ENCODE results near the gene RTP4.

The RTP4 gene

GRCh38 chr3:187367561-187368103 is 553 bp upstream of the RTP4 start:
- no peak overlapping the region for H3K4me3 ChIP-seq (replicated peaks in 1 of 2; ENCODE audit: low read depth in 2 of 2, low read length in 2 of 2)
- no peak for DNase-seq (ENCODE audit: low read depth in 2 of 2)
- no peak for TF ChIP-seq CTCF (IDR thresholded peaks at IDR 0.05; ENCODE audit: low read depth, low read length)

GRCh38 chr3:187369089-187369447 is 883 bp downstream of the RTP4 start:
- no peak overlapping the region for H3K4me3 ChIP-seq (replicated peaks in 1 of 2; ENCODE audit: low read depth in 2 of 2, low read length in 2 of 2)
- TF ChIP-seq CTCF (IDR thresholded peaks at IDR 0.05; ENCODE audit: low read depth, low read length), result no peak
- DNase-seq (ENCODE audit: low read depth in 2 of 2), result no peak

- no peak for DNase-seq (ENCODE audit: low read depth in 2 of 2)
- H3K4me3 ChIP-seq (replicated peaks in 1 of 2; ENCODE audit: low read depth in 2 of 2, low read length in 2 of 2), result no peak overlapping the region
- TF ChIP-seq CTCF (IDR thresholded peaks at IDR 0.05; ENCODE audit: low read depth, low read length), result no peak
These were observed 1.9 kb downstream of the RTP4 start for GRCh38 chr3:187370051-187370450.

- no peak for TF ChIP-seq CTCF (IDR thresholded peaks at IDR 0.05; ENCODE audit: low read depth, low read length)
- DNase-seq (ENCODE audit: low read depth in 2 of 2), result no peak
- no peak overlapping the region for H3K4me3 ChIP-seq (replicated peaks in 1 of 2; ENCODE audit: low read depth in 2 of 2, low read length in 2 of 2)
These were observed 7.4 kb downstream of the RTP4 start for GRCh38 chr3:187375581-187375980.

GRCh38 chr3:187377842-187378241 is 9.7 kb downstream of the RTP4 start:
- no peak overlapping the region for H3K4me3 ChIP-seq (replicated peaks in 1 of 2; ENCODE audit: low read depth in 2 of 2, low read length in 2 of 2)
- DNase-seq (ENCODE audit: low read depth in 2 of 2), result no peak
- no peak for TF ChIP-seq CTCF (IDR thresholded peaks at IDR 0.05; ENCODE audit: low read depth, low read length)

GRCh38 chr3:187382609-187383151 is 14.5 kb downstream of the RTP4 start:
- peak in 1 of 2 donors; percentile 7 for DNase-seq (ENCODE audit: low read depth in 2 of 2)
- no peak for TF ChIP-seq CTCF (IDR thresholded peaks at IDR 0.05; ENCODE audit: low read depth, low read length)
- H3K4me3 ChIP-seq (replicated peaks in 1 of 2; ENCODE audit: low read depth in 2 of 2, low read length in 2 of 2), result no peak overlapping the region

- no peak overlapping the region for H3K4me3 ChIP-seq (replicated peaks in 1 of 2; ENCODE audit: low read depth in 2 of 2, low read length in 2 of 2)
- TF ChIP-seq CTCF (IDR thresholded peaks at IDR 0.05; ENCODE audit: low read depth, low read length), result no peak
- no peak for DNase-seq (ENCODE audit: low read depth in 2 of 2)
These were observed 15.1 kb downstream of the RTP4 start for GRCh38 chr3:187383246-187383645.

Data from cardiac fibroblast (primary cell).